C4-2B (cell line): ENCODE data around the gene HOXC5.
A peak's percentile ranks its signal among the peaks of the same experiment; 100 is the strongest.

Source experiments
- H3K27ac ChIP-seq: fragments of 450-650 bp; 2 replicates; pipeline ENCODE4 v1.5.1; 2017
- ZFX ChIP-seq: fragments of 450-650 bp; IDR thresholded peaks from 2 replicates; pipeline ENCODE4 v1.6.1; 2017
- TF ChIP-seq, protein P1 (sequence below): fragments of 450-650 bp; conservative IDR thresholded peaks from 2 replicates; pipeline ENCODE4 v1.5.1; 2017; ENCODE audit warnings: mild to moderate bottlenecking

Gene HOXC5

DNA sequence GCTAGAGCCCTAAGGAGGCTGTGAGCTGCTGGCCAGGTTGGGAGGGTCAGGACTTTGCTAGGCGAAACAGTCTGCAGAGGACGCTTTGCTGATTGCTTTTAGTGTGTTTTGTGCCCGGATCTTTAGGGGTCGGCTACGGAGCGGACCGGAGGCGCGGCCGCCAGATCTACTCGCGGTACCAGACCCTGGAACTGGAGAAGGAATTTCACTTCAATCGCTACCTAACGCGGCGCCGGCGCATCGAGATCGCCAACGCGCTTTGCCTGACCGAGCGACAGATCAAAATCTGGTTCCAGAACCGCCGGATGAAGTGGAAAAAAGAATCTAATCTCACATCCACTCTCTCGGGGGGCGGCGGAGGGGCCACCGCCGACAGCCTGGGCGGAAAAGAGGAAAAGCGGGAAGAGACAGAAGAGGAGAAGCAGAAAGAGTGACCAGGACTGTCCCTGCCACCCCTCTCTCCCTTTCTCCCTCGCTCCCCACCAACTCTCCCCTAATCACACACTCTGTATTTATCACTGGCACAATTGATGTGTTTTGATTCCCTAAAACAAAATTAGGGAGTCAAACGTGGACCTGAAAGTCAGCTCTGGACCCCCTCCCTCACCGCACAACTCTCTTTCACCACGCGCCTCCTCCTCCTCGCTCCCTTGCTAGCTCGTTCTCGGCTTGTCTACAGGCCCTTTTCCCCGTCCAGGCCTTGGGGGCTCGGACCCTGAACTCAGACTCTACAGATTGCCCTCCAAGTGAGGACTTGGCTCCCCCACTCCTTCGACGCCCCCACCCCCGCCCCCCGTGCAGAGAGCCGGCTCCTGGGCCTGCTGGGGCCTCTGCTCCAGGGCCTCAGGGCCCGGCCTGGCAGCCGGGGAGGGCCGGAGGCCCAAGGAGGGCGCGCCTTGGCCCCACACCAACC lies 3.1 kb upstream of the HOXC5 start:
- TF ChIP-seq, protein P1, sequence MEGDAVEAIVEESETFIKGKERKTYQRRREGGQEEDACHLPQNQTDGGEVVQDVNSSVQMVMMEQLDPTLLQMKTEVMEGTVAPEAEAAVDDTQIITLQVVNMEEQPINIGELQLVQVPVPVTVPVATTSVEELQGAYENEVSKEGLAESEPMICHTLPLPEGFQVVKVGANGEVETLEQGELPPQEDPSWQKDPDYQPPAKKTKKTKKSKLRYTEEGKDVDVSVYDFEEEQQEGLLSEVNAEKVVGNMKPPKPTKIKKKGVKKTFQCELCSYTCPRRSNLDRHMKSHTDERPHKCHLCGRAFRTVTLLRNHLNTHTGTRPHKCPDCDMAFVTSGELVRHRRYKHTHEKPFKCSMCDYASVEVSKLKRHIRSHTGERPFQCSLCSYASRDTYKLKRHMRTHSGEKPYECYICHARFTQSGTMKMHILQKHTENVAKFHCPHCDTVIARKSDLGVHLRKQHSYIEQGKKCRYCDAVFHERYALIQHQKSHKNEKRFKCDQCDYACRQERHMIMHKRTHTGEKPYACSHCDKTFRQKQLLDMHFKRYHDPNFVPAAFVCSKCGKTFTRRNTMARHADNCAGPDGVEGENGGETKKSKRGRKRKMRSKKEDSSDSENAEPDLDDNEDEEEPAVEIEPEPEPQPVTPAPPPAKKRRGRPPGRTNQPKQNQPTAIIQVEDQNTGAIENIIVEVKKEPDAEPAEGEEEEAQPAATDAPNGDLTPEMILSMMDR: no peak
- no peak for TF ChIP-seq ZFX
- peak overlapping the region; percentile 76; the same call in 1 of the 2 replicates for H3K27ac ChIP-seq

DNA sequence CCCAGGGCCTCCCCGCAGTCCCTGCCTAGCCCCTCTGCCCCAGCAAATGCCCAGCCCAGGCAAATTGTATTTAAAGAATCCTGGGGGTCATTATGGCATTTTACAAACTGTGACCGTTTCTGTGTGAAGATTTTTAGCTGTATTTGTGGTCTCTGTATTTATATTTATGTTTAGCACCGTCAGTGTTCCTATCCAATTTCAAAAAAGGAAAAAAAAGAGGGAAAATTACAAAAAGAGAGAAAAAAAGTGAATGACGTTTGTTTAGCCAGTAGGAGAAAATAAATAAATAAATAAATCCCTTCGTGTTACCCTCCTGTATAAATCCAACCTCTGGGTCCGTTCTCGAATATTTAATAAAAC lies 2.4 kb upstream of the HOXC5 start:
- no peak overlapping the region for H3K27ac ChIP-seq
- TF ChIP-seq ZFX: no peak
- TF ChIP-seq, protein P1: no peak

DNA sequence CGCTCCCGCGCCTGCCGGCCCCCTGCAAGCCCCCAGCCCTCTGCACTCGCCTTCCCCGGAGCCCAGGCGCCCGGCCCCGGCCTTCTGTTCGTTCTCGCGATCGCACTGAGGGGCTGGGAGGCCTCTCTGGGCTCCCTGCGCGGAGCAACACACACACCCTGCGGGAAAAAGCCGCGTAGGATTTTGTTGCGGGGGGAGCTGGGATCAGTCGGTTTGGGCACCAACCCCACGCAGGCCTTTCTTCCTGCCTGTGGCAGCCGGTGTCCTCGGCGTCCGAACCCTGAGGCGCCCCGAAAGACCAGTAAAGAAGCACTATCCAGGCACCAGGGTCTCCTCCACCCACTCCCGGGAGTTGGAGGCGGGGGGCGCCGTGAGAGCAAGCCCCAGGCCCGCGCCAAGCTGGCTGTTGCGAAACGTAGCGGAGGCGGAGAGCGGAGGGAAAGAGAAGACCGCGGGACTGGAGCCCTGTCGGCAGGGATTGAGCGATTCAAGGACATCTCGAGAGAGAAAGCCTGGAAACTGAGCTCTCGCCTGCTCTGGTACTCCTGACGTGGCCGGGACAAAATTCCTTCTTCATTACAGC lies 1.9 kb upstream of the HOXC5 start:
- H3K27ac ChIP-seq: no peak overlapping the region
- no peak for TF ChIP-seq ZFX
- TF ChIP-seq, protein P1: no peak

DNA sequence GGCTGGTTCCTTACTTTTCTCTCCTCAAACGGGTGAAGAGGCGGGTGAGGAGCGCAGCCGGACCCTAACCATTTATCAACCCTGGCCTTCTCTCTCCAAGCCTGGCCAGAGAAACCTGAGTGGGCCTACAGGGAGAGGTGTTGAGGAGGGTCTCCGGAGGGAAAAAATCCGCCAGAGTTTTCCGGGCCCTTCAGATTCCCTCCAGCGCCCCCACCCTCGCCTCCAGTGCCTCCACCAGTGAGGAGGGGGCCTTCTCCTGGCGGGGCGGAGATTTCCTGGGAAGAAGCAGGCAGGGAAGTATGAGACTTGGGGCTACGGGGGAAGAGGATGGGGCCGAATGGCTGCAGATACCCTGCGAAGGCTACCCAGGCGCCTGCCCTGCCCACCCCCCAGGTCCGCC lies 1.4 kb upstream of the HOXC5 start:
- no peak overlapping the region for H3K27ac ChIP-seq
- TF ChIP-seq ZFX: no peak
- TF ChIP-seq, protein P1: no peak

DNA sequence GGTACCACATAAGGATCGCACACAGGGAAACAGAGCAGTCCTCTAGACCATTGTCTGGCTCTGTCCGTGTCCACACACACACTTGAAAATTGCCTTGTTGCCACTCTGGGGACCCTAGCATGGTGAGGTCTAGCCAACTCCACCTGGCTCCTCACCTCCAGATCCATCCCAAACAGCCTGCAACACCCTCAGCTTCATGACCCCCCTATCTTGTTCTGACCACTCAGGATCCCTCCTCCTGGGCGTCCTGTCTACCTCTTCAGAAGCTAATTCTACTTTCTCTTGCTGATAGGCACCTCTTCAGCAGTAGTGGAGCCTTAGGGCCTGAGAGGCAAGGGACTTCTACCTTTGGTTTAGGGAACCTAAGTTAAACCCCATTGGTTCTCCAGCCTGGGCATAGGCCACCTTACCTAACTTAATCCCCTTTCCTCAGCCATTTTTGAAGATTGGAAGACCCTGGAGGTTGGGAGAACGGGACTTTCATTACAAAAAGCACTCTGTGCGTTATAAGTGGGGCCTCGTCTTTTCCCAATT lies 697 bp upstream of the HOXC5 start:
- TF ChIP-seq, protein P1: no peak
- no peak for TF ChIP-seq ZFX
- H3K27ac ChIP-seq: no peak overlapping the region; the same call in 1 of the 2 replicates

DNA sequence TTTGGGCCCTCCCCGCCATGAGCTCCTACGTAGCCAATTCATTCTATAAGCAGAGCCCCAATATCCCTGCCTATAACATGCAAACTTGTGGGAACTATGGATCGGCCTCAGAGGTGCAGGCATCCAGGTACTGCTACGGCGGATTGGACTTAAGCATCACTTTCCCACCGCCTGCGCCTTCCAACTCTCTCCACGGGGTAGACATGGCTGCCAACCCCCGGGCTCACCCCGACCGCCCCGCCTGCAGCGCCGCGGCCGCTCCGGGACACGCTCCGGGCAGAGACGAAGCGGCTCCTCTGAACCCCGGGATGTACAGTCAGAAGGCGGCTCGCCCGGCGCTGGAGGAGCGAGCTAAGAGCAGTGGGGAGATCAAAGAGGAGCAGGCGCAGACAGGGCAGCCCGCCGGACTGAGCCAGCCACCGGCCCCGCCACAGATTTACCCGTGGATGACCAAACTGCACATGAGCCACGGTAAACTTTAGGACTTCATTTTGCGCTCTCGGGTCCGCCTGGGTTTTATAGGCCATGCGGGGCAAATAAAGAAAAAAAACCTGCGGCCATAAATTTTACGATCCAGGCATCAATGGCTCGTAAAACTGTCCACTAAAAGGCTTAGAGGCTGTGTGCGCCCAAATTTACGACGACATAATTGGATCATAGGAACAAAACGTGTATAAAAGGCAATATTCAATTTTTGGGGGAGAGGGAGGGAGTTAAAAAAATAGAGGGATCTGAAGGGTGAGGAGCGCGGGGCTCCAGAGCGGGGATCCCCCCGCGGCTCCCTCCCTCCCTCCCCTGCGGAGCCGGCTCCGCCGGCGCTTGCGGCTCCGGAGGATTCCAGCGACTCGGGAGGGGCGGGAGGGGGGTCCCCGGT lies 493 bp downstream of the HOXC5 start:
- TF ChIP-seq, protein P1: no peak
- TF ChIP-seq ZFX: no peak

More for the DNA sequence above, 493 bp downstream of the HOXC5 start:
- H3K27ac ChIP-seq: peak overlapping the region; percentile 83
